GM23338 (cell line): ENCODE data around the gene MYOC. TPM values are rescaled to one million over a fixed set of nuclear protein-coding genes. Genes with fewer than 3 reads are reported as not detected.

ENCODE experiments used
- ATAC-seq: fragments of 200-7000 bp; cut with Tn5 transposase; 3 replicates; pipeline ENCODE4 v1.9.1; 2020
- DNase-seq: peaks from one replicate; pipeline ENCODE4 v3.0.0-alpha.2; 2015; ENCODE audit warnings: low spot score
- H2AFZ ChIP-seq: fragments of 200-600 bp; sonication (generic); 2 replicates; pipeline ENCODE4 v1.8.0; 2016; ENCODE audit warnings: antibody characterized with exemption, mild to moderate bottlenecking, moderate library complexity
- H3F3A ChIP-seq: fragments of 200-600 bp; sonication (generic); replicated peaks from 2 replicates; pipeline ENCODE4 v1.8.0; 2017; ENCODE audit warnings: antibody characterized with exemption, mixed run types, low read depth
- H3K27ac ChIP-seq: fragments of 200-600 bp; sonication (generic); 2 replicates; pipeline ENCODE4 v1.6.1; 2016; ENCODE audit warnings: low read depth
- H3K27me3 ChIP-seq: fragments of 200-600 bp; sonication (generic); 2 replicates; pipeline ENCODE4 v1.8.0; 2016; ENCODE audit warnings: mild to moderate bottlenecking, mixed run types, moderate library complexity; ENCODE audit not compliant: insufficient read depth
- H3K36me3 ChIP-seq: fragments of 200-600 bp; sonication (generic); 2 replicates; pipeline ENCODE4 v1.8.0; 2016; ENCODE audit warnings: mild to moderate bottlenecking; ENCODE audit not compliant: insufficient read depth
- H3K4me1 ChIP-seq: fragments of 200-600 bp; sonication (generic); 2 replicates; pipeline ENCODE4 v1.8.0; 2016; ENCODE audit warnings: mild to moderate bottlenecking, moderate library complexity; ENCODE audit not compliant: insufficient read depth
- H3K4me2 ChIP-seq: fragments of 200-600 bp; sonication (generic); 2 replicates; pipeline ENCODE4 v1.7.1; 2017; ENCODE audit warnings: mixed run types
- H3K4me3 ChIP-seq: fragments of 200-600 bp; sonication (generic); 2 replicates; pipeline ENCODE4 v1.6.1; 2016; ENCODE audit warnings: mixed run types
- H3K79me2 ChIP-seq: fragments of 200-600 bp; sonication (generic); replicated peaks from 2 replicates; pipeline ENCODE4 v1.8.0; 2017; ENCODE audit warnings: mild to moderate bottlenecking; ENCODE audit not compliant: insufficient read depth
- H3K9me2 ChIP-seq: fragments of 200-600 bp; sonication (generic); 2 replicates; pipeline ENCODE4 v1.8.0; 2017; ENCODE audit not compliant: insufficient read depth
- H4K20me1 ChIP-seq: fragments of 200-600 bp; sonication (generic); replicated peaks from 2 replicates; pipeline ENCODE4 v1.8.0; 2017; ENCODE audit warnings: mild to moderate bottlenecking; ENCODE audit not compliant: insufficient read depth
- H3K27ac Mint-ChIP-seq: 2 replicates; pipeline ENCODE4 v1.8.0; 2020; ENCODE audit warnings: inconsistent platforms, mild to moderate bottlenecking, moderate library complexity, mixed read lengths
- H3K27me3 Mint-ChIP-seq: 3 replicates; pipeline ENCODE4 v1.8.0; 2022; ENCODE audit warnings: low read depth, mild to moderate bottlenecking, moderate library complexity, mixed read lengths, inconsistent platforms; ENCODE audit not compliant: insufficient read depth, poor library complexity
- H3K36me3 Mint-ChIP-seq: 3 replicates; pipeline ENCODE4 v1.8.0; 2021; ENCODE audit warnings: low read depth, mild to moderate bottlenecking, inconsistent platforms, moderate library complexity, mixed read lengths
- H3K4me1 Mint-ChIP-seq: 3 replicates; pipeline ENCODE4 v1.8.0; 2020; ENCODE audit warnings: mild to moderate bottlenecking, inconsistent platforms, mixed read lengths
- H3K4me3 Mint-ChIP-seq: 3 replicates; pipeline ENCODE4 v1.8.0; 2021; ENCODE audit warnings: moderate library complexity, mild to moderate bottlenecking, inconsistent platforms, mixed read lengths
- H3K9me3 Mint-ChIP-seq: 3 replicates; pipeline ENCODE4 v1.8.0; 2020; ENCODE audit warnings: moderate library complexity, mild to moderate bottlenecking, inconsistent platforms, mixed read lengths
- CREB1 ChIP-seq: fragments of 250-450 bp; sonication (Bioruptor Pico); IDR thresholded peaks from 2 replicates; pipeline ENCODE4 v1.5.0; 2020; ENCODE audit warnings: low read depth, mild to moderate bottlenecking, moderate library complexity
- CTCF ChIP-seq, 2 experiments: fragments of 200-600 bp in 1 of 2; sonication (generic) in 1 of 2; conservative IDR thresholded peaks; 2 replicates each; pipeline versions ENCODE4 v1.5.1 to v1.6.1; 2016 to 2017; ENCODE audit warnings: antibody characterized with exemption in 2 of 2, low read depth in 2 of 2, mild to moderate bottlenecking in 2 of 2, moderate library complexity in 1 of 2
- EZH2 ChIP-seq: fragments of 200-600 bp; sonication (generic); IDR thresholded peaks from one replicate; pipeline ENCODE4 v1.8.0; 2017; ENCODE audit warnings: antibody characterized with exemption, mild to moderate bottlenecking, low read depth; ENCODE audit not compliant: unreplicated experiment
- EZH2phosphoT487 ChIP-seq: fragments of 200-600 bp; sonication (generic); IDR thresholded peaks from one replicate; pipeline ENCODE4 v1.8.1; 2018; ENCODE audit warnings: antibody characterized with exemption; ENCODE audit not compliant: unreplicated experiment
- JUNB ChIP-seq: IDR thresholded peaks from one replicate; pipeline ENCODE4 v1.6.1; 2016; ENCODE audit warnings: antibody characterized with exemption; ENCODE audit not compliant: unreplicated experiment
- NANOG ChIP-seq: IDR thresholded peaks from 2 replicates; pipeline ENCODE4 v1.6.1; 2016; ENCODE audit warnings: antibody characterized with exemption, borderline replicate concordance
- POLR2AphosphoS5 ChIP-seq: IDR thresholded peaks from 2 replicates; pipeline ENCODE4 v1.6.1; 2016; ENCODE audit warnings: antibody characterized with exemption, low read depth
- REST ChIP-seq: IDR thresholded peaks from one replicate; pipeline ENCODE4 v1.6.1; 2018; ENCODE audit warnings: antibody characterized with exemption; ENCODE audit not compliant: unreplicated experiment
- STAT1 ChIP-seq: IDR thresholded peaks from one replicate; pipeline ENCODE4 v1.6.1; 2016; ENCODE audit warnings: antibody characterized with exemption; ENCODE audit not compliant: unreplicated experiment
- ZNF114 ChIP-seq: fragments of 250-450 bp; sonication (Bioruptor Pico); IDR thresholded peaks from 2 replicates; pipeline ENCODE4 v1.5.0; 2020; ENCODE audit warnings: mild to moderate bottlenecking, moderate library complexity
- ZNF331 ChIP-seq: fragments of 250-450 bp; sonication (Bioruptor Pico); IDR thresholded peaks from 2 replicates; pipeline ENCODE4 v1.5.0; 2020; ENCODE audit warnings: low read depth, mild to moderate bottlenecking, moderate library complexity
- polyA plus RNA-seq: library from polyadenylated mRNA; unstranded; fragments of >200 nt; fragmentation: Nextera tagmentation; extraction: Ambion mirVana; gene quantifications from 2 replicates; pipeline ENCODE4 v1.2.1, GENCODE V29; 2016
- total RNA-seq: library from RNA; depleted of rRNA; stranded (reverse); fragments of >200 nt; shearing (Covaris generic); gene quantifications from 2 replicates; pipeline ENCODE4 v1.2.3, GENCODE V29; 2014
- TF ChIP-seq, protein P1 (sequence below): IDR thresholded peaks from 2 replicates; pipeline ENCODE4 v1.6.1; 2016; ENCODE audit warnings: antibody characterized with exemption
- TF ChIP-seq, protein P2 (sequence below): fragments of 250-450 bp; sonication (Bioruptor Pico); IDR thresholded peaks from 2 replicates; pipeline ENCODE4 v1.5.0; 2020; ENCODE audit warnings: mild to moderate bottlenecking, moderate library complexity

The MYOC gene
- total and polyA plus RNA-seq, 2 experiments from 2014 or later = not detected

DNA sequence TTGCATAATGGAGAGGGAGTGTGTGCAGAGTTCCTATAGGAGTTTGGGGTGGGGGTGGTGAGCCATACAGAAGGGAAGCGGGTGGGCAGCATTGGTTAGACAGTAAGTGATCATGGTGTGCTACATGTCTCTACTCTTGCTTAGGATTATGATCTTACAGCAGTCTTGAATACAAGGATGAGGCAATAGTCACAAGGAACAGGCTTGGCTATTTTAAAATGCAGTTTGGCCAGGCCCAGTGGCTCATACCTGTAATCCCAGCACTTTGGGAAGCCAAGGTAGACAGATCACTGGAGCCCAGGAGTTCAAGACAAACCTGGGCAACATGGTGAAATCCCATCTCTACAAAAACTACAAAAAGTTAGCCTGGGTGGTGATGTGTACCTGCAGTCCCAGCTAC is 12.3 kb downstream of the MYOC start:
- no peaks in the 10 kb centered on the region for H3K9me2 ChIP-seq
- H3F3A ChIP-seq = no peaks in the 10 kb centered on the region
- DNase-seq = no peak
- H3K36me3 ChIP-seq = no peaks in the 10 kb centered on the region
- H3K4me3 ChIP-seq = no peak overlapping the region
- no peak overlapping the region for H3K4me2 ChIP-seq
- H3K27ac ChIP-seq = no peak overlapping the region
- H4K20me1 ChIP-seq = no peaks in the 10 kb centered on the region
- peaks cover 3% of the 10 kb centered on the region for H3K27me3 Mint-ChIP-seq
- peaks cover 17% of the 10 kb centered on the region for H3K4me1 Mint-ChIP-seq
- no peak for ATAC-seq
- H2AFZ ChIP-seq = no peak overlapping the region
- no peaks in the 10 kb centered on the region for H3K27me3 ChIP-seq
- no peak overlapping the region for H3K4me3 Mint-ChIP-seq
- H3K36me3 Mint-ChIP-seq = no peaks in the 10 kb centered on the region
- H3K4me1 ChIP-seq = peaks cover 19% of the 10 kb centered on the region
- no peaks in the 10 kb centered on the region for H3K79me2 ChIP-seq
- TF ChIP-seq ZNF331 (CRISPR knock-in tag) (no peak), STAT1 (no peak), REST (no peak), CTCF (conservative IDR thresholded peaks at IDR 0.05; ENCODE audit: low read depth in 2 of 2) (no peak), CREB1 (CRISPR knock-in tag) (no peak), POLR2AphosphoS5 (no peak), EZH2 (no peak), EZH2phosphoT487 (no peak), ZNF114 (CRISPR knock-in tag) (no peak), NANOG (no peak), JUNB (no peak)
- TF ChIP-seq, protein P1, sequence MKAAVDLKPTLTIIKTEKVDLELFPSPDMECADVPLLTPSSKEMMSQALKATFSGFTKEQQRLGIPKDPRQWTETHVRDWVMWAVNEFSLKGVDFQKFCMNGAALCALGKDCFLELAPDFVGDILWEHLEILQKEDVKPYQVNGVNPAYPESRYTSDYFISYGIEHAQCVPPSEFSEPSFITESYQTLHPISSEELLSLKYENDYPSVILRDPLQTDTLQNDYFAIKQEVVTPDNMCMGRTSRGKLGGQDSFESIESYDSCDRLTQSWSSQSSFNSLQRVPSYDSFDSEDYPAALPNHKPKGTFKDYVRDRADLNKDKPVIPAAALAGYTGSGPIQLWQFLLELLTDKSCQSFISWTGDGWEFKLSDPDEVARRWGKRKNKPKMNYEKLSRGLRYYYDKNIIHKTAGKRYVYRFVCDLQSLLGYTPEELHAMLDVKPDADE = no peak
- TF ChIP-seq, protein P2, sequence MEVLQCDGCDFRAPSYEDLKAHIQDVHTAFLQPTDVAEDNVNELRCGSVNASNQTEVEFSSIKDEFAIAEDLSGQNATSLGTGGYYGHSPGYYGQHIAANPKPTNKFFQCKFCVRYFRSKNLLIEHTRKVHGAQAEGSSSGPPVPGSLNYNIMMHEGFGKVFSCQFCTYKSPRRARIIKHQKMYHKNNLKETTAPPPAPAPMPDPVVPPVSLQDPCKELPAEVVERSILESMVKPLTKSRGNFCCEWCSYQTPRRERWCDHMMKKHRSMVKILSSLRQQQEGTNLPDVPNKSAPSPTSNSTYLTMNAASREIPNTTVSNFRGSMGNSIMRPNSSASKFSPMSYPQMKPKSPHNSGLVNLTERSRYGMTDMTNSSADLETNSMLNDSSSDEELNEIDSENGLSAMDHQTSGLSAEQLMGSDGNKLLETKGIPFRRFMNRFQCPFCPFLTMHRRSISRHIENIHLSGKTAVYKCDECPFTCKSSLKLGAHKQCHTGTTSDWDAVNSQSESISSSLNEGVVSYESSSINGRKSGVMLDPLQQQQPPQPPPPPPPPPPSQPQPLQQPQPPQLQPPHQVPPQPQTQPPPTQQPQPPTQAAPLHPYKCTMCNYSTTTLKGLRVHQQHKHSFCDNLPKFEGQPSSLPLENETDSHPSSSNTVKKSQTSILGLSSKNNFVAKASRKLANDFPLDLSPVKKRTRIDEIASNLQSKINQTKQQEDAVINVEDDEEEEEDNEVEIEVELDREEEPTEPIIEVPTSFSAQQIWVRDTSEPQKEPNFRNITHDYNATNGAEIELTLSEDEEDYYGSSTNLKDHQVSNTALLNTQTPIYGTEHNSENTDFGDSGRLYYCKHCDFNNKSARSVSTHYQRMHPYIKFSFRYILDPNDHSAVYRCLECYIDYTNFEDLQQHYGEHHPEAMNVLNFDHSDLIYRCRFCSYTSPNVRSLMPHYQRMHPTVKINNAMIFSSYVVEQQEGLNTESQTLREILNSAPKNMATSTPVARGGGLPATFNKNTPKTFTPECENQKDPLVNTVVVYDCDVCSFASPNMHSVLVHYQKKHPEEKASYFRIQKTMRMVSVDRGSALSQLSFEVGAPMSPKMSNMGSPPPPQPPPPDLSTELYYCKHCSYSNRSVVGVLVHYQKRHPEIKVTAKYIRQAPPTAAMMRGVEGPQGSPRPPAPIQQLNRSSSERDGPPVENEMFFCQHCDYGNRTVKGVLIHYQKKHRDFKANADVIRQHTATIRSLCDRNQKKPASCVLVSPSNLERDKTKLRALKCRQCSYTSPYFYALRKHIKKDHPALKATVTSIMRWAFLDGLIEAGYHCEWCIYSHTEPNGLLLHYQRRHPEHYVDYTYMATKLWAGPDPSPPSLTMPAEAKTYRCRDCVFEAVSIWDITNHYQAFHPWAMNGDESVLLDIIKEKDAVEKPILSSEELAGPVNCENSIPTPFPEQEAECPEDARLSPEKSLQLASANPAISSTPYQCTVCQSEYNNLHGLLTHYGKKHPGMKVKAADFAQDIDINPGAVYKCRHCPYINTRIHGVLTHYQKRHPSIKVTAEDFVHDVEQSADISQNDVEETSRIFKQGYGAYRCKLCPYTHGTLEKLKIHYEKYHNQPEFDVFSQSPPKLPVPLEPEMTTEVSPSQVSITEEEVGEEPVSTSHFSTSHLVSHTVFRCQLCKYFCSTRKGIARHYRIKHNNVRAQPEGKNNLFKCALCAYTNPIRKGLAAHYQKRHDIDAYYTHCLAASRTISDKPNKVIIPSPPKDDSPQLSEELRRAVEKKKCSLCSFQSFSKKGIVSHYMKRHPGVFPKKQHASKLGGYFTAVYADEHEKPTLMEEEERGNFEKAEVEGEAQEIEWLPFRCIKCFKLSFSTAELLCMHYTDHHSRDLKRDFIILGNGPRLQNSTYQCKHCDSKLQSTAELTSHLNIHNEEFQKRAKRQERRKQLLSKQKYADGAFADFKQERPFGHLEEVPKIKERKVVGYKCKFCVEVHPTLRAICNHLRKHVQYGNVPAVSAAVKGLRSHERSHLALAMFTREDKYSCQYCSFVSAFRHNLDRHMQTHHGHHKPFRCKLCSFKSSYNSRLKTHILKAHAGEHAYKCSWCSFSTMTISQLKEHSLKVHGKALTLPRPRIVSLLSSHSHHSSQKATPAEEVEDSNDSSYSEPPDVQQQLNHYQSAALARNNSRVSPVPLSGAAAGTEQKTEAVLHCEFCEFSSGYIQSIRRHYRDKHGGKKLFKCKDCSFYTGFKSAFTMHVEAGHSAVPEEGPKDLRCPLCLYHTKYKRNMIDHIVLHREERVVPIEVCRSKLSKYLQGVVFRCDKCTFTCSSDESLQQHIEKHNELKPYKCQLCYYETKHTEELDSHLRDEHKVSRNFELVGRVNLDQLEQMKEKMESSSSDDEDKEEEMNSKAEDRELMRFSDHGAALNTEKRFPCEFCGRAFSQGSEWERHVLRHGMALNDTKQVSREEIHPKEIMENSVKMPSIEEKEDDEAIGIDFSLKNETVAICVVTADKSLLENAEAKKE = no peak
- no peak overlapping the region for H3K27ac Mint-ChIP-seq
- H3K9me3 Mint-ChIP-seq = no peaks in the 10 kb centered on the region
